Measurements from ENCODE around the gene PGP. TPM values are rescaled to one million over a fixed set of nuclear protein-coding genes. Genes with fewer than 3 reads are reported as not detected.

Gene PGP
- total RNA-seq, 1 experiment from 2014 or later = 32.6 TPM

- TF ChIP-seq EZH2 (IDR thresholded peaks at IDR 0.05) (no peak), TCF7L2 (IDR thresholded peaks at IDR 0.05; ENCODE audit: borderline replicate concordance, extremely low read depth, insufficient read depth, insufficient read length) (peak; percentile 46), POLR2AphosphoS5 (IDR thresholded peaks at IDR 0.05; ENCODE audit: low read depth, low read length) (peak; percentile 93), SRF (IDR thresholded peaks at IDR 0.05; ENCODE audit: low read depth) (no peak)
- TF ChIP-seq, protein P1, sequence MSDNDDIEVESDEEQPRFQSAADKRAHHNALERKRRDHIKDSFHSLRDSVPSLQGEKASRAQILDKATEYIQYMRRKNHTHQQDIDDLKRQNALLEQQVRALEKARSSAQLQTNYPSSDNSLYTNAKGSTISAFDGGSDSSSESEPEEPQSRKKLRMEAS (IDR thresholded peaks at IDR 0.05) = peak; percentile 77
Observed at GRCh38 chr16:2251296-2252111, 36.9 kb upstream of the PGP start, which contains the start of gene ECI1 (continued).

GRCh38 chr16:2250652-2251295 is 36.1 kb upstream of the PGP start:
- intact Hi-C loops (cut with micrococcal nuclease) = loop anchor here (1.0 to 10.0 kb wide), 4 partner anchors 27 to 226 kb away; partner anchors contain the start of genes E4F1 and NHERF2
- Histone ChIP-seq H3K79me2 (ENCODE audit: insufficient read depth, low read length) (peaks cover 63% of the 10 kb centered on the region), H3K27ac (ENCODE audit: low read depth, low read length) (peak overlapping the region; percentile 89), H3K4me2 (ENCODE audit: low read length) (peak overlapping the region; percentile 84), H3K9ac (ENCODE audit: low read length) (peak overlapping the region; percentile 79), H3K9me3 (ENCODE audit: control insufficient read depth in 1 of 2, insufficient read depth in 1 of 2, low read depth in 1 of 2, low read length in 2 of 2) (no peaks in the 10 kb centered on the region), H2AFZ (ENCODE audit: low read depth, low read length, poor library complexity, severe bottlenecking) (no peak overlapping the region), H4K20me1 (ENCODE audit: insufficient read depth) (no peaks in the 10 kb centered on the region; the same call in 1 of the 2 replicates), H3K4me3 (replicated peaks in 1 of 2; ENCODE audit: low read depth in 1 of 2, low read length in 2 of 2) (peak overlapping the region; percentile 66 to 75), H3K9me2 (ENCODE audit: insufficient read depth) (no peaks in the 10 kb centered on the region), H3K36me3 (ENCODE audit: control insufficient read depth in 1 of 2, insufficient read depth in 2 of 2, low read length in 2 of 2) (peaks cover 24 to 34% of the 10 kb centered on the region in 2 experiments; a peak in 3 of 4 replicates), H3K27me3 (ENCODE audit: insufficient read depth, low read length) (no peaks in the 10 kb centered on the region), H3K4me1 (ENCODE audit: control insufficient read depth in 1 of 2, insufficient read depth in 2 of 2, low read length in 2 of 2) (peaks cover 15 to 31% of the 10 kb centered on the region in 2 experiments)
- no peak for DNase-seq (ENCODE audit: low read depth, low spot score)
- TF ChIP-seq POLR2AphosphoS5 (IDR thresholded peaks at IDR 0.05; ENCODE audit: low read depth, low read length) (no peak; the same call in 1 of the 2 replicates), EGR1 (IDR thresholded peaks at IDR 0.05; ENCODE audit: low read depth) (no peak), ZNF274 (IDR thresholded peaks at IDR 0.05; ENCODE audit: low read depth, low read length) (no peak), ELF1 (IDR thresholded peaks at IDR 0.05; ENCODE audit: borderline replicate concordance, low read depth) (no peak), POLR2A (IDR thresholded peaks at IDR 0.05; ENCODE audit: borderline replicate concordance, extremely low read depth, insufficient read depth, insufficient read length) (no peak), EZH2 (IDR thresholded peaks at IDR 0.05) (no peak), FOSL1 (IDR thresholded peaks at IDR 0.05; ENCODE audit: low read depth) (no peak), SP1 (IDR thresholded peaks at IDR 0.05; ENCODE audit: low read depth) (no peak), JUND (IDR thresholded peaks at IDR 0.05) (no peak), ZFX (IDR thresholded peaks at IDR 0.05) (no peak), CTCF (IDR thresholded peaks at IDR 0.05 in 2 of 3, conservative IDR thresholded peaks at IDR 0.05 in 1 of 3; ENCODE audit: borderline replicate concordance in 1 of 3, insufficient read depth in 1 of 3, low read depth in 2 of 3, low read length in 2 of 3) (no peak), TCF7L2 (IDR thresholded peaks at IDR 0.05; ENCODE audit: borderline replicate concordance, extremely low read depth, insufficient read depth, insufficient read length) (no peak), SIN3A (IDR thresholded peaks at IDR 0.05; ENCODE audit: low read depth) (no peak), RAD21 (IDR thresholded peaks at IDR 0.05; ENCODE audit: low read depth) (no peak), YY1 (IDR thresholded peaks at IDR 0.05; ENCODE audit: extremely low read depth, insufficient replicate concordance, low read depth, low read length) (no peak), EZH2phosphoT487 (IDR thresholded peaks at IDR 0.05; ENCODE audit: borderline replicate concordance) (no peak)
- TF ChIP-seq, protein P1 (IDR thresholded peaks at IDR 0.05) = no peak
- TF ChIP-seq, protein P2, sequence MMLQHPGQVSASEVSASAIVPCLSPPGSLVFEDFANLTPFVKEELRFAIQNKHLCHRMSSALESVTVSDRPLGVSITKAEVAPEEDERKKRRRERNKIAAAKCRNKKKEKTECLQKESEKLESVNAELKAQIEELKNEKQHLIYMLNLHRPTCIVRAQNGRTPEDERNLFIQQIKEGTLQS (IDR thresholded peaks at IDR 0.05) = no peak
- ChIA-PET CTCF (interaction anchor here (1.2 to 2.7 kb wide), 5 partner anchors 28 to 250 kb away, joined by 3 to 24 read pairs (median 5); partner anchors contain the start of genes CASKIN1, E4F1 and PGP), POLR2A (interaction anchor here (0.7 to 2.8 kb wide), 11 partner anchors 8 to 203 kb away, joined by 3 to 21 read pairs (median 5); partner anchors contain the start of genes E4F1, NTHL1, PGP and TRAF7), RAD21 (ENCODE audit: low non-redundant PET in 1 of 2, low total read pairs in 2 of 2, uncharacterized antibody in 2 of 2, unreplicated experiment in 2 of 2) (interaction anchor here in 1 of 2 experiments (0.5 to 1.4 kb wide), 2 partner anchors 56 to 281 kb away, joined by 3 to 5 read pairs; no protein-coding TSS in a partner anchor)
- peak; percentile 29 for ATAC-seq
- BruUV-seq (replicated peaks) = TSS peak; percentile 81
